Neuron (in vitro differentiated cells): Measurements from ENCODE around the gene TPBGL.

Experiments
- H2AFZ ChIP-seq: one replicate; pipeline ENCODE4 v1.6.1; 2013; ENCODE audit warnings: low read depth, mild to moderate bottlenecking, inconsistent platforms, low read length, moderate library complexity
- H3K27me3 ChIP-seq: one replicate; pipeline ENCODE4 v1.6.1; 2013; ENCODE audit warnings: low read length; ENCODE audit not compliant: insufficient read depth
- H3K36me3 ChIP-seq: one replicate; pipeline ENCODE4 v1.6.1; 2013; ENCODE audit warnings: low read length; ENCODE audit not compliant: insufficient read depth
- H3K4me1 ChIP-seq: one replicate; pipeline ENCODE4 v1.6.1; 2013; ENCODE audit warnings: low read length; ENCODE audit not compliant: insufficient read depth
- H3K4me3 ChIP-seq: 2 replicates; pipeline ENCODE4 v1.5.1; 2013; ENCODE audit warnings: mild to moderate bottlenecking, low read length, moderate library complexity
- H3K9me3 ChIP-seq: one replicate; pipeline ENCODE4 v1.6.1; 2013; ENCODE audit warnings: low read length

The TPBGL gene

GRCh38 chr11:75286826-75287465 lies 46.4 kb downstream of the TPBGL start:
- H3K9me3 ChIP-seq: no peaks in the 10 kb centered on the region
- no peak overlapping the region for H2AFZ ChIP-seq
- no peaks in the 10 kb centered on the region for H3K36me3 ChIP-seq
- no peak overlapping the region for H3K4me3 ChIP-seq
- H3K27me3 ChIP-seq: no peaks in the 10 kb centered on the region
- H3K4me1 ChIP-seq: peaks cover 7% of the 10 kb centered on the region

DNA sequence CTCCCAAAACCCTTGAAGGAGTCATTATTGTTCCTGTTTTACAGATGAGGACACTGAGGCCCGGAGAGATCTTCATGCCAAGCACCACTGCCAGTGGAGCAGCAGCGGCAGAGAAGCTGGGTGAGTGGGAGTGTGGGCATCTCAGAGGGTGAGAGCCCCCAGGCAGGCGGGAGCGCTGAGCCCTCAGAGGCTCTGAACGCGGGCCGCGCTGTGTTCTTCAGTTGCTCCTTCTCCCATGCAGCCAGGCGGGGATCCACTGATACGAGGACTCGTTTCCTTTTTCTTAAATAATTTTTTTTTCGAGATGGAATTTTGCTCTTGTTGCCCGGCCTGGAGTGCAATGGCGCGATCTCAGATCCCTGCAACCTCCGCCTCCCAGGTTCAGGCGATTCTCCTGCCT lies 47.0 kb downstream of the TPBGL start:
- Histone ChIP-seq H3K27me3 (no peaks in the 10 kb centered on the region), H3K36me3 (no peaks in the 10 kb centered on the region), H3K9me3 (no peaks in the 10 kb centered on the region), H3K4me1 (peaks cover 7% of the 10 kb centered on the region), H3K4me3 (no peak overlapping the region), H2AFZ (no peak overlapping the region)

GRCh38 chr11:75289511-75289760 lies 48.9 kb downstream of the TPBGL start:
- H3K4me1 ChIP-seq: peaks cover 7% of the 10 kb centered on the region
- H2AFZ ChIP-seq: no peak overlapping the region
- no peak overlapping the region for H3K4me3 ChIP-seq
- H3K36me3 ChIP-seq: no peaks in the 10 kb centered on the region
- H3K27me3 ChIP-seq: no peaks in the 10 kb centered on the region
- H3K9me3 ChIP-seq: no peaks in the 10 kb centered on the region

GRCh38 chr11:75289919-75290318 lies 49.3 kb downstream of the TPBGL start:
- Histone ChIP-seq H2AFZ (no peak overlapping the region), H3K27me3 (no peaks in the 10 kb centered on the region), H3K4me1 (peaks cover 7% of the 10 kb centered on the region), H3K9me3 (no peaks in the 10 kb centered on the region), H3K4me3 (no peak overlapping the region), H3K36me3 (no peaks in the 10 kb centered on the region)

GRCh38 chr11:75291741-75292140 lies 51.2 kb downstream of the TPBGL start:
- Histone ChIP-seq H3K9me3 (no peaks in the 10 kb centered on the region), H3K36me3 (no peaks in the 10 kb centered on the region)

DNA sequence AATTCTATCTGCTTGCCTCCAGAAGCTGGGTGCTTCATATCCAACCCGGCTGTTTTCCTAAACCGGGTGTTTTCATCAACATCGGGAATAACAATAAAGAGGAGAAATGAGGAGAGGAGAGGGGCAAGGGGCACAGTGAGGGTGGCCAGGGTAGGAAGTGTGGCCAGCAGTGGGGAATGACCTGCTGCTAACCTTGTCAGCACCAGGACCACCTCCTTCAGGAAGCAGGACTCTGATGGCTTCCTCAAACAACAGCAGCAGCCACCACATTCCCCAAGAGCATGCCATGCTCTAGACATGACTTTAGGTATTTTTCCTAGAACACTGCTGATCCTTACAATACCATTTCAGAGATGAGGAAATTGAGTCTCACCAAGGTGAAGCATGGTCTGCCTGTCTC lies 52.4 kb downstream of the TPBGL start:
- Histone ChIP-seq H3K27me3 (no peaks in the 10 kb centered on the region), H3K9me3 (no peaks in the 10 kb centered on the region), H3K4me1 (no peaks in the 10 kb centered on the region), H3K4me3 (no peak overlapping the region), H3K36me3 (no peaks in the 10 kb centered on the region), H2AFZ (no peak overlapping the region)

More at GRCh38 chr11:75291741-75292140, 51.2 kb downstream of the TPBGL start:
- Histone ChIP-seq H3K27me3 (no peaks in the 10 kb centered on the region), H3K4me1 (no peaks in the 10 kb centered on the region), H3K4me3 (no peak overlapping the region), H2AFZ (no peak overlapping the region)
